IMR-90 (cell line): Measurements from ENCODE around the gene RHOB. TPM values are rescaled to one million over a fixed set of nuclear protein-coding genes. Genes with fewer than 3 reads are reported as not detected.
A peak's percentile ranks its signal among the peaks of the same experiment; 100 is the strongest.

Source experiments
- ATAC-seq: fragments of 200-7000 bp; cut with Tn5 transposase; 2 replicates; pipeline ENCODE4 v1.9.1; 2020; ENCODE audit warnings: low read depth, mild to moderate bottlenecking, moderate library complexity
- BruUV-seq: library from RNA; stranded (reverse); fragments of 400-500 nt; replicated peaks from 2 replicates; lab custom pipeline; 2021; lab: Mats Ljungman, UMichigan
- CTCF ChIA-PET: fragments of 300-600 bp; formaldehyde crosslinking; extraction: SDS; loops from one replicate; lab custom pipeline; 2021; ENCODE audit warnings: antibody characterized with exemption; lab: Yijun Ruan, JAX
- POLR2A ChIA-PET: fragments of 300-600 bp; sonication (Branson Sonifier 250); formaldehyde crosslinking; loops from one replicate; lab custom pipeline; 2022; ENCODE audit warnings: antibody characterized with exemption; ENCODE audit not compliant: unreplicated experiment; lab: Charles Lee
- DNase-seq: peaks from one replicate; pipeline ENCODE4 v3.0.0; 2013
- H2AFZ ChIP-seq: replicated peaks from 2 replicates; pipeline ENCODE3; 2013; ENCODE audit warnings: low read length, mild to moderate bottlenecking; ENCODE audit not compliant: poor library complexity
- H2AK5ac ChIP-seq: 2 replicates; pipeline ENCODE4 v1.6.1; 2013; ENCODE audit warnings: low read depth, low read length, inconsistent platforms
- H2AK9ac ChIP-seq: replicated peaks from 2 replicates; pipeline ENCODE3; 2013; ENCODE audit warnings: mild to moderate bottlenecking, low read depth, low read length, moderate library complexity; ENCODE audit not compliant: poor library complexity
- H2BK120ac ChIP-seq: 2 replicates; pipeline ENCODE4 v1.6.1; 2013; ENCODE audit warnings: low read depth, low read length, inconsistent platforms
- H2BK15ac ChIP-seq: 3 replicates; pipeline ENCODE4 v1.6.1; 2013; ENCODE audit warnings: low read depth, low read length, inconsistent platforms
- H2BK20ac ChIP-seq: 2 replicates; pipeline ENCODE4 v1.6.1; 2013; ENCODE audit warnings: low read depth, mild to moderate bottlenecking, inconsistent platforms, low read length, moderate library complexity
- H2BK5ac ChIP-seq: 2 replicates; pipeline ENCODE4 v1.6.1; 2013; ENCODE audit warnings: mild to moderate bottlenecking, low read depth, low read length, inconsistent platforms; ENCODE audit not compliant: poor library complexity, severe bottlenecking
- H3K14ac ChIP-seq: replicated peaks from 2 replicates; pipeline ENCODE4 v1.6.1; 2013; ENCODE audit warnings: low read depth, low read length, inconsistent platforms
- H3K18ac ChIP-seq: 2 replicates; pipeline ENCODE4 v1.6.1; 2013; ENCODE audit warnings: low read depth, low read length, control low read depth
- H3K23ac ChIP-seq: 2 replicates; pipeline ENCODE4 v1.6.1; 2013; ENCODE audit warnings: low read depth, low read length, inconsistent platforms
- H3K27ac ChIP-seq: 2 replicates; pipeline ENCODE4 v1.5.1; 2013; ENCODE audit warnings: mild to moderate bottlenecking, control low read depth, low read length; ENCODE audit not compliant: insufficient read depth
- H3K27me3 ChIP-seq: 2 replicates; pipeline ENCODE4 v1.6.1; 2013; ENCODE audit warnings: low read length; ENCODE audit not compliant: control insufficient read depth, insufficient read depth
- H3K36me3 ChIP-seq: 2 replicates; pipeline ENCODE4 v1.6.1; 2013; ENCODE audit warnings: low read length, mixed read lengths; ENCODE audit not compliant: control insufficient read depth, insufficient read depth
- H3K4ac ChIP-seq: 2 replicates; pipeline ENCODE4 v1.6.1; 2013; ENCODE audit warnings: low read depth, low read length, inconsistent platforms
- H3K4me1 ChIP-seq: 2 replicates; pipeline ENCODE4 v1.6.1; 2013; ENCODE audit warnings: low read length, mixed read lengths; ENCODE audit not compliant: control insufficient read depth, insufficient read depth
- H3K4me2 ChIP-seq: 2 replicates; pipeline ENCODE4 v1.6.1; 2013; ENCODE audit warnings: low read depth, mild to moderate bottlenecking, control low read depth, low read length, moderate library complexity
- H3K4me3 ChIP-seq: 2 replicates; pipeline ENCODE4 v1.5.1; 2013; ENCODE audit warnings: low read depth, mild to moderate bottlenecking, control low read depth, low read length, moderate library complexity; ENCODE audit not compliant: insufficient read depth
- H3K56ac ChIP-seq: 2 replicates; pipeline ENCODE4 v1.6.1; 2013; ENCODE audit warnings: low read length, inconsistent platforms; ENCODE audit not compliant: insufficient read depth; ENCODE audit errors: extremely low read depth
- H3K79me1 ChIP-seq, 2 experiments: 2 replicates each; pipeline ENCODE4 v1.6.1; 2013; ENCODE audit warnings: low read length in 2 of 2, inconsistent platforms in 1 of 2, low read depth in 1 of 2
- H3K9ac ChIP-seq: 2 replicates; pipeline ENCODE4 v1.6.1; 2013; ENCODE audit warnings: low read depth, low read length, control low read depth
- H3K9me1 ChIP-seq: 2 replicates; pipeline ENCODE4 v1.6.1; 2013; ENCODE audit warnings: low read length, inconsistent platforms; ENCODE audit not compliant: insufficient read depth
- H3K9me3 ChIP-seq: 2 replicates; pipeline ENCODE4 v1.6.1; 2013; ENCODE audit warnings: low read length; ENCODE audit not compliant: control insufficient read depth, insufficient read depth
- H4K20me1 ChIP-seq: 2 replicates; pipeline ENCODE4 v1.6.1; 2013; ENCODE audit warnings: low read length, inconsistent platforms; ENCODE audit not compliant: insufficient read depth
- H4K5ac ChIP-seq: 2 replicates; pipeline ENCODE4 v1.6.1; 2013; ENCODE audit warnings: mild to moderate bottlenecking, low read depth, low read length, control low read depth
- H4K8ac ChIP-seq, 2 experiments: 2 replicates each; pipeline ENCODE4 v1.6.1; 2013; ENCODE audit warnings: low read depth in 2 of 2, low read length in 2 of 2, control low read depth in 1 of 2, inconsistent platforms in 1 of 2
- H4K91ac ChIP-seq: 2 replicates; pipeline ENCODE4 v1.6.1; 2013; ENCODE audit warnings: low read depth, low read length, inconsistent platforms; ENCODE audit not compliant: insufficient read depth
- ELK1 ChIP-seq: fragments of 150-350 bp; IDR thresholded peaks from 2 replicates; pipeline ENCODE4 v1.6.1; 2016; ENCODE audit warnings: low read depth, mild to moderate bottlenecking, low read length, moderate library complexity, borderline replicate concordance
- MAFK ChIP-seq: IDR thresholded peaks from 2 replicates; pipeline ENCODE4 v1.6.1; 2012; ENCODE audit warnings: low read depth, low read length, improper control_type of control experiment
- POLR2A ChIP-seq: IDR thresholded peaks from 2 replicates; pipeline ENCODE4 v1.6.1; 2012; ENCODE audit warnings: mild to moderate bottlenecking, low read depth, low read length
- SMC3 ChIP-seq: fragments of 150-350 bp; IDR thresholded peaks from 2 replicates; pipeline ENCODE4 v1.6.1; 2016; ENCODE audit warnings: low read depth, mild to moderate bottlenecking, antibody characterized with exemption, low read length, moderate library complexity
- USF2 ChIP-seq: fragments of 150-350 bp; IDR thresholded peaks from 2 replicates; pipeline ENCODE4 v1.6.1; 2017; ENCODE audit warnings: mild to moderate bottlenecking, antibody characterized with exemption, low read length, low read depth
- WGBS, 2 experiments: methylation state at CpG; one replicate each; pipeline versions ENCODE4 v1.1.5 to v1.1.7; 2013; ENCODE audit warnings: missing lambda C conversion rate in 2 of 2; ENCODE audit not compliant: insufficient read length in 1 of 2; ENCODE audit errors: extremely low coverage in 2 of 2; 5-methylcytosine and 5-hydroxymethylcytosine counted together
- dilution Hi-C: fragments of 300-500 bp; cut with HindIII; formaldehyde crosslinking; loops from one replicate; pipeline ENCODE4 v1.14.3; 2018; ENCODE audit warnings: low sequenced_read_pairs; ENCODE audit not compliant: unreplicated experiment
- in situ Hi-C: fragments of 300-500 bp; cut with MboI; formaldehyde crosslinking; loops from 3 replicates; pipeline ENCODE4 v1.14.3; 2019; ENCODE audit warnings: low sequenced_read_pairs, inconsistent platforms, mixed read lengths
- intact Hi-C: fragments of 100-400 bp; cut with micrococcal nuclease; formaldehyde crosslinking; loops from 2 replicates; pipeline ENCODE4 v1.10.0; 2022
- polyA plus RNA-seq, 3 experiments: library from polyadenylated mRNA; depleted of rRNA; stranded (reverse); fragments of >200 nt; gene quantifications; 2 replicates each; pipeline ENCODE4 v1.2.3, GENCODE V29; 2012; ENCODE audit warnings: low replicate concordance in 1 of 3
- total RNA-seq: library from RNA; depleted of rRNA; stranded (reverse); fragments of >200 nt; gene quantifications from 2 replicates; pipeline ENCODE4 v1.2.3, GENCODE V29; 2012

RHOB gene
- total and polyA plus RNA-seq, 2 of the 4 experiments (the other 2 are of a cell fraction), result 112 to 149 TPM

GRCh38 chr2:20444993-20445910 is 1.6 kb upstream of the RHOB start:
- Histone ChIP-seq H3K27me3 (no peaks in the 10 kb centered on the region), H3K9ac (no peak overlapping the region), H3K79me1 (peaks cover 3 to 32% of the 10 kb centered on the region in 2 experiments), H2AK9ac (no peak overlapping the region), H4K5ac (no peak overlapping the region), H2BK120ac (no peak overlapping the region), H3K9me3 (no peaks in the 10 kb centered on the region), H3K23ac (no peak overlapping the region), H3K27ac (no peak overlapping the region), H2BK5ac (no peak overlapping the region), H3K4me1 (peaks cover 8% of the 10 kb centered on the region), H2BK20ac (peak overlapping the region; percentile 16; the same call in 1 of the 2 replicates), H4K91ac (no peak overlapping the region), H3K4ac (0 out of 2 replicates have a peak overlapping the region, but pooled peaks have one; percentile 49), H4K20me1 (peaks cover 33% of the 10 kb centered on the region), H3K14ac (no peak overlapping the region), H3K56ac (no peak overlapping the region), H2AFZ (no peak overlapping the region), H3K9me1 (no peaks in the 10 kb centered on the region), H2BK15ac (no peak overlapping the region), H3K4me2 (no peak overlapping the region), H3K36me3 (peaks cover 6% of the 10 kb centered on the region), H4K8ac (no peak overlapping the region), H2AK5ac (no peak overlapping the region), H3K18ac (no peak overlapping the region), H3K4me3 (no peak overlapping the region)
- 98% methylated on average over 5 of the region's 24 CpGs; no CpG with 5 or more reads in 1 of the 2 experiments for WGBS, 2 experiments
- ATAC-seq, result no peak
- TF ChIP-seq SMC3 (no peak), POLR2A (no peak), ELK1 (no peak), USF2 (no peak), MAFK (no peak)
- no peak for DNase-seq
- in situ Hi-C loops, result loop anchor here (5.0 kb wide), 1 partner anchor 187 kb away; no protein-coding TSS in a partner anchor
- dilution Hi-C loops, result no loop called here
- intact Hi-C loops, result no loop called here
- POLR2A ChIA-PET, result interaction anchor here (0.6 to 0.7 kb wide), 2 partner anchors 151 to 216 kb away, joined by 10 to 14 read pairs; no protein-coding TSS in a partner anchor
- no TSS peak for BruUV-seq
- CTCF ChIA-PET, result interaction anchor here (0.7 to 3.1 kb wide), 5 partner anchors 34 to 198 kb away, joined by 3 to 17 read pairs (median 6); no protein-coding TSS in a partner anchor
